ENCODE data around the gene PPP1R14C.

PPP1R14C gene

GRCh38 chr6:150273457-150274309 is 130.8 kb downstream of the PPP1R14C start:
- DNase-seq: no peak

GRCh38 chr6:150275489-150275888 is 132.6 kb downstream of the PPP1R14C start:
- no peak for DNase-seq

- no peak for DNase-seq
Observed at GRCh38 chr6:150276168-150276936, 133.5 kb downstream of the PPP1R14C start.

- DNase-seq: peak; percentile 37
Observed at GRCh38 chr6:150276937-150277742, 134.3 kb downstream of the PPP1R14C start.

GRCh38 chr6:150279533-150279932 is 136.7 kb downstream of the PPP1R14C start:
- DNase-seq: no peak

GRCh38 chr6:150280703-150281102 is 137.9 kb downstream of the PPP1R14C start:
- DNase-seq: no peak

- no peak for DNase-seq
Observed at GRCh38 chr6:150281767-150282166, 138.9 kb downstream of the PPP1R14C start.

- no peak for DNase-seq
Observed at GRCh38 chr6:150282806-150283205, 140.0 kb downstream of the PPP1R14C start.

- no peak for DNase-seq
Observed at GRCh38 chr6:150286460-150286859, 143.6 kb downstream of the PPP1R14C start.

- DNase-seq: no peak
Observed at GRCh38 chr6:150286912-150287311, 144.1 kb downstream of the PPP1R14C start.

- DNase-seq: no peak
Observed at GRCh38 chr6:150288456-150288855, 145.6 kb downstream of the PPP1R14C start.

- DNase-seq: no peak
Observed at GRCh38 chr6:150289454-150290071, 146.7 kb downstream of the PPP1R14C start.

- DNase-seq: no peak
Observed at GRCh38 chr6:150290429-150290828, 147.6 kb downstream of the PPP1R14C start.

- DNase-seq: no peak
Observed at GRCh38 chr6:150291968-150292710, 149.3 kb downstream of the PPP1R14C start.

- DNase-seq: no peak
Observed at GRCh38 chr6:150293019-150293418, 150.2 kb downstream of the PPP1R14C start.

- DNase-seq: no peak
Observed at GRCh38 chr6:150293423-150294173, 150.8 kb downstream of the PPP1R14C start.

- DNase-seq: no peak
Observed at GRCh38 chr6:150296890-150297289, 154.0 kb downstream of the PPP1R14C start.

- DNase-seq: no peak
Observed at GRCh38 chr6:150297327-150298029, 154.6 kb downstream of the PPP1R14C start.

- DNase-seq: no peak
Observed at GRCh38 chr6:150298030-150298380, 155.2 kb downstream of the PPP1R14C start.

- no peak for DNase-seq
Observed at GRCh38 chr6:150298676-150299075, 155.8 kb downstream of the PPP1R14C start.

Data from midbrain (tissue), 1 donor.